Measurements from ENCODE around the gene FTO.
A peak's percentile ranks its signal among the peaks of the same experiment; 100 is the strongest.

FTO gene

DNA sequence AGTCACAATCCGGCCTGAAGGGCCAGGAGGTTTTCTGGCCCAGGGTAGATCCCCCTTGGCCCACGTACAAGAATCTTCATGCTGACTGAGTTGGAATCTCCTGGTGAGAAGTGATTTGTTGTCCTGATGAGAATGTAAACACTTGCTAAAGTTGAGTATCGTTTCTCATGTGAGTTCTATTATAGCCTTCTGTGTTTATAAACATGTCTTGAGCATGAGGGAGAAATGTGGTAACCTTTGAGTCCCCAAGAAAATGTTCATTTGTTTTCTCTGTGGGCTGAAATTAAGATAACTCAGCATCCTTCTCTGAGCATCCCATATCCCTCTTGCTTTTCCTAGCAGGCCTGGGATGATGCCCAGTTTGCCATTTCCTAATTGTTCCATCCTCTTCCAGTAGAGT, 204.8 kb downstream of the FTO start:
- no peak for DNase-seq

DNA sequence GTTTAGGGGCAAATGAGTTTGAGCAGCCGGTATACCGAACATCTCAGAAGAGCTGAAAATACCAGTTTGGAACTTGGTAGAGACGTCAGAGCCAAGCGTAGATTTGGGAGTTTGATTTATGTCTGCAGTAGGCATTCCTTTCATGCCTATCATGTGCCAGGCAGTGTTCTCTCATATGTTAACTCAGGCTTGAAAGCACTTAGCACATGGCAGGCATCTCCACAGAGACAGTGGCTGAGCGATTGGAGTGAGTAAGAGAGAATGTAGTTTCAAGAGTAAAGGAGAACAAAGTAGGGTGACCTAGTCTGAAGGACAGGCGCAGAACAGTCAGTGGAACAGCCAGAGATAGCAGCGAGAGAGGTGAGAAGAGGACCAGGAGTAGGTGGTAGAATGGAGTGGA, 207.0 kb downstream of the FTO start:
- peak in 1 of 3 experiments; percentile 18 for DNase-seq

DNA sequence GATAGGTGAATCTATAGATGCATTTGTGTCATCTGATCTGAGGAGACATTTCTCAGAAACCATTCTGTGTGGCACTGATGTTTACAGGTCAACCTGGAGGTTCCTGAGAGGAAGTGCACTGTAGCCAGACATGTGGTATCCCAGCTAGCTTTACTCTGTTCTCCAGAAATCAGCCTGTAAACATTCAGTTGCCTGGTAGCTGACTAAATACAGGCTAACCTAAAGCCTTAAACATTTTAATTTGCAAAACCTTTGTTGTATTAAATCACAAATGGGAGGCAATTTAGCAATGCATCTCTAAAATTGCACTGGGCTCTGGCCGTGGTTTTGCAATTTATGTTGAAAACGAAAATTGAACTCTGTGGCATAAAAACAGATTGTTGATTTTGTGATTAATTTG, 207.6 kb downstream of the FTO start:
- no peak for DNase-seq

DNA sequence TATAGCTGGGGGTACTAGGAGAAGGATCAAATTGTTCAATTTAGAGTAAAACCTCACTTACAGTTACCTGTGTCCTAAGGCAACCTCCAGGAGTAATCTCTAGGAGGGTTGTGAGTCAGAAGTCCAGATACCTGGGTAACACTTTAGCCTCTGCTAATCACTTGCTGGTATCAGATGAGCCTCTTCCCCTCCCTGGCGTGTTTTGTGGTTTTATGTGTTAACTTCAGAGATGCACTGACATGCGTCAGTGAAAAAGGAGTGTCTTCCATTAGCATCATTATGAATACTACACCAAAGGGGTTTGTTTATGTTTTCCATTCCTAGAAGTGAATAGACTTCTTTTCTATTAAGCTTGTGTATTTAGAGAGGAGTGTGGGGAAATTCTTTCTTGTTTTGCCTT, 208.2 kb downstream of the FTO start:
- peak in 1 of 3 experiments; percentile 77 for DNase-seq

DNA sequence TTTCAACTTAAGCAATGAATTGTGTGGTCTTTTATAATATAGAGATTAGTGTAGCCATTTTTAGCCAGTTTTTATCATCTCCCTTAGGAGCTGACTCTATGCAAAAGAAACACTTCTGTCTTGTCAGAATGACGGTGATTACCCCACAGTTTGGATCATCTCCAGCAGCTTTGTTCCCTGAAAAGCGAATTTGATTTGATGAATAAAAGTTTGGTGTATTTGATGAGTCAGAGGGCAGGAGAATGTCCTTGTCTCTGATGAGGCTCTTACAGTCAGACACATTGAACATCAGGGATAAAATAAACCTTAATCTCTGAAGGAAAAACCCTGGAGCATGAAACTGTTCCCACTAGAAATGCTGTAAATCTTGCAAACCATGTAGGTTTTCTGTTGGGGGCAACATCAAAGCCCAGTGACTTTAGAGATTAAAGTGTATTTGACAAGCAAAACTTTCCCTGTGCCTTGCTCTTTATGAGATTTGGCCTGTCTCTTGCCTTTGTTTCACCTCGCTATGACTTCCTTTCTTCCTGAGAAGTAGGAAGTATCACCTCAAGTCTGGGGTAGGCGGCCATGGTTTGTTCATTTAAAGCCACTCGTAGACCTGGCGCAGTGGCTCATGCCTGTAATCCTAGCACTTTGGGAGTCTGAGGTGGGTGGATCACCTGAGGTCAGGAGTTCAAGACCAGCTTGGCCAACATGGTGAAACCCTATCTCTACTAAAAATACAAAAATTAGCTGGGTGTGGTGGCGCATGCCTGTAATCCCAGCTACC, 209.3 kb downstream of the FTO start:
- DNase-seq = no peak

DNA sequence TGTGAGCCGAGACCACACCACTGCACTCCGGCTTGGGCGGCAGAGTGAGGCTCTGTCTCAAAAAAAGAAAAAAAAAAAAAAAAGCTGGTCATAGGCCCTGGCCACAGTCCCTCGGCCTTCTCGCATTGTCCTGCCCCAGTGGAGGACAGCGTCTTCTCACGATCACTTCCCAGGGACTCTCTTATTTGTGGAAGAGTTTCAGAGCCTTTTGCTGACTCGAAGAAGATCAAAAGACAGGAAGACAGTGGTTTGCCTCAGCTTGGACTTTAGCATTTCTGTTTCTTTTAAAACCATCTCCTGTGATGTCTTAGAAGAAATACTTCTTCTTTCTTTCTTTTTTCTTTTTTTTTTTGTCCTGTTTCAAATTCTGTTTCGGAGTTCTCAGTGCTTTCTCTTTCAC, 210.0 kb downstream of the FTO start:
- no peak for DNase-seq

DNA sequence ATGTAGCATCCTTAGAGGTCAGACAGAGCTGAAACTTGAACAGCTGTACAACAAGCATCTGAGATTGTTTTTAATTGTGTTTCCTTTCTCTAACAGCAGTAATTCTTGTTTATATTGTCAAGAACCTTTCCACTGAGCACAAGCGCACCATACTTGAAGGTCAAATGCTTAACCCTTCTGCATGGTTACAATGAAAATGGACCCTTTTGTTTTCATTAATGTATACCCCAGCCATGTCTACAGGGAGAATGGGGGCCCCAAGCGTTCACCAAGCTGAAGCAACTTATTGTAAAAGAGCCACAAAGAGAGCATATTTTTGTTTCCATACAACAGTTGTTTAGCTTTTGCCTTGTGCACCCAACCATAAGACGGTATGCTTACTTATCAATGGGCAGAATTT, 210.8 kb downstream of the FTO start:
- no peak for DNase-seq

DNA sequence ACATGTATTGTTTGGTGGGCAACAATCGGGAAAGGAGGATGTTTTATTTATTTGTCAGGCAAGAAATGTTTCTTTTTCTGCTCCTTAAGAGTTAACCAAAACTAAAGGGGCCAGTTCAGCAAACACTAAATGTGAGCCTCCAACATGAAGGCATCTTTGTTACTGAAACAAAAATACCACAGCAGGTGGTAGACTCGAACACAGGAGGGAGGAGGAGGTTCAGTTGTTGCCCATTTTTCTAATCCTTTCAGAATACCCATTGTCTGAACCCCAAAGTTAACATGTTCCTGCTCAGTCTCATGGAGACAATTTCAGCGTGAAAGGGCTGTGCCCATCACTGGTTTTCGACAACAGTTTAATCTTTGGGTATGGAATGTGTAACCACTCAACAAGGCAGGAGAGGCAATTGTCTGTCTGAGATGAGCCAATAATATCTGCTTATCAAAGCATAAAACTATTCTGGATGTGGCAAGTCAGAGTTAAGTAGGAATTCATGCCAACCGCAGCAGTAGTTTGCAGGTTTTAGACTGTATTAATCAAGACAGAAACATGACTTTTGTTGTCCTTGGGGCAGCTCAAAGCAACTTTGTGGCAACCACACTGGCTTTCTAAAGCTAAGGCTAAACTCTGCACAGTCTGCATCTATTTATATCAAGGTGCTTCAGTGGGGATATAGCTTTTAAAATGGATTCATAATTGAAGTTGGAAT, 211.7 kb downstream of the FTO start:
- DNase-seq = no peak

DNA sequence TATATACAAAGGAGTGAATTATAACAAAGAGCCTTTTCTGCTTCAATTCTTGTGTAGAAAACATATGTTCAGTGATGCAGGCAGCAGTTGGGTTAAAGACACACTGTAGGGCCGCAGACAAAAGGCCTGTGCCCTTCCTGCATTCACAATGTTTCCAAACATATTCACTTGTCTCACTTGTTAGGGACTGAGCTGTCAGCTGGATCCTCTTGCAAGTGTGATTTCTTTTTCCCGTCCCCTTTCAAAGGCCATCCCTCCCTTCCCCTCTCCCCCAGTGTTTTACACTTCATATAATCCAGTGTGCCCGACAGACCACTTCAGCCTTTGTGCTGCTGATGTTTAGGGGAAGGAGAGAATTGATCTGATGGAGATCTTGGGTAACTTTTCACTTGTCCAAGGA, 217.0 kb downstream of the FTO start:
- no peak for DNase-seq

DNA sequence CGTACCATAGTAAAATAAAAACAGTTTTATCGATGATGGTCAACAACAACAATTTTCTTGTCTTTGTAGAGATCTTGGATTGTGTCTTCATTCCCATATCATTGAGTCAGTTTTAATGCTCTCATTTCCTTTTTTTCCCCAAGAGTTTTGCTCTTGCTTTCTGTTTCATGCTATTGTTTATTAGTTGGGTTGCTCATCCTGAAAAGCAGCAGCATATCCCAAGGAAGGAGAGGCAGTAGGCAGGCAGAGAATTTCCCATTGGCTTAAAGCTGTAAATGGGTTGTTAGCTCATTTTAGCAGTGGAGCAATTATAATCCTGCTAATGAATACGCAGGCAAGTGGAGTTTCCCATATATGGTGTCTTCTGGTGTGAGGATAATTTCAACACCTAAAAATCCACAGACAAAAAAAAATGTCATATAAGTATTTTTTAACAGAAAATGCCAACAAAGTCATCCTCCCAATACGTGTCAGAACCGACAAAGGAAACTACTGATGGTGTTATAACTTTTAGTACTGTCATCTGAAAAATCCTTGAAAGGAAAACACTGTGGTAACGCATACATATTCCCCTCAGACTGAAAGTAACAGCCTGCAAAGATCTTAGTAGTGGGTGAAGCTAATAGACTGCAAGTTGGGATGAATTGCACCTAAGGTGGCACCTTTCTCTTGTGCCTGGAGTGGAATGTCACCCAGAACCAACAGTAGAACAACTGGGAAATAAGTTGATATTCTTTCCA, 218.3 kb downstream of the FTO start:
- peak in 1 of 3 experiments; percentile 26 for DNase-seq

DNA sequence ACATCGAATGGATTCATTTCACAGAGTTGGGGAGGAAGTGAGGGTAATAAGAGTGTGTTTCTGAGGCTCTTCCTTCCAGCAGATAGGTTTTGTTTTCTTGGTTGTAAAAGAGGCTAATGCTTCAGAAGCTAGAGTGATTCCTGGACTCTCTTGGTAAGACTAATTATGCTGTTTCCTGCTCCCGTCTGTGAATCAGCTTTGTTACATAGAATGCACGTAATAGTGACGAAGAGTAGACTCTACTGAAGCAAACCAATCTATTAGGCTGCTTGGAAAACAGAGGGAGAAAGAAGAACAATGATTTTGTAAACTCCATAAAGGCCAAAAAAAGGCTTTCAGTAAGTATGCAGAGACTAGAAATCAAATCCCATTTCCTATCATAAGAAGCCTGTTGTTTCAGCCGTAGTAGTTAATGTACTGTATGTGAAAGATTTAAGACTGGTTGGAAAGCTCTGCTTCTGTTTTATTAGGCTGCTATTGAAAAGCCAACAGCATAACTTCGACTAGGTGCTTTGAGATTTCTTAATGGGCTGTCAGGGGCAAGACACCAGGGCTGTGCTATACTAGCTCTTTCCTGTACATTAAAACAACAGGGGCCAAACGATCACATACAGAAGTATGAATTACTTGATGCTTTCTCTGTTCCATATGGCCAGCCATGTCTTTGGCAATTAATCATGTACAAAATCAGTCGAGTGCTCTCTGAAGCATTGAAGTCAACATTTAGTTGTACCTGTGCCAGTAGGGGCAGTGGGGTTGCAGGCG, 219.0 kb downstream of the FTO start:
- DNase-seq = peak; percentile 61 to 90 (median 83)

DNA sequence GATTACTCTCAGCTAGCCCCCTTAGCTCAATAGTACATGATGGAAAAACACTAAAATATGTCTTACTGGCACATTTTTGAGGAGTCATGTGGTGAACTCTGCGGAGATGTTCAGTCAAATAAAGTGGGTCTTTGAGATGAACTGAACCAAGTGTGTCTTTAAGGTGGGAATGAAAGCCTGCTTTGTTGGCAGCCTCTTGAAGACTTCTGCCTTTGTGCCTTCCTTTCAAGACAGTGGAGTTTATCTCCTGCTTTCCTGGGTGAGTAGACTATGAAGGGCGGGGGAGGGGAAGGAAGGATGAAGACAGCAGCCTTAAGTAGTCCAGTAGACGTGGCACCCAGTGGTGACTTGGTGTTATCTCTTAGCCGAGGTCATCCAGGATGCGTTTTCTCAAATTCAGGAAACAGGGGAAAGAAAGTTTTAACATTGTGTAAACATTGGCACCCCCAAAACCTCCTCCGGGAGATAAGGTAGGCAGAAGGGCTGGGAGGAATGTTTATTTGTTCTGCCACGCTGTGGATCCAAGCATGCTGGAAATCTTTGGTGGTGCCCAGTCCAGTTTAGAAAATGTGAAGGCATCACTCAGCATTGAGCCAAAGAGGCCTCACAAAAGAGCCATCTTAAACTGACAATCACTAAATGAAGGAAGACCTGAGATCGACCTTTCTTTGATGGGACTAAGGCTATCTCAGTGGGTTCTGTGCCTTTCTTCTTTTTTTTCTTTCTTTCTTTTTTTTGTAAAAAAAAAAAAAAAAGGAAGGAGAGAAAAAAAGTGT, 220.6 kb downstream of the FTO start:
- DNase-seq = peak in 1 of 3 experiments; percentile 3

DNA sequence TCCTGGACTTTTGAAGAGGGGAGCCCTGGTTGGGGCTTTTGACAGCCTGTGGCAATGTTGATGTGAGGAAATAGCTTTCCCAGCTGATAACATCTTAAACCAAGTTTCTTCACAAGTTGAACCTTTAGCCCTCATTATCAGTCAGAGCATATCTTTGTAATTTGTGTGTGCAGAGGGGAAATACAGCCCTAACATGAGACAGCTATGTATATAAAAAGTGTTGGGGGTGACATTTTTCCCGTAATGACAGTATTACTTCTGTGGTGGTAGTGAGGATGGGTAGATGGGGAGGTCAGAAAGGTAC, 221.1 kb downstream of the FTO start:
- DNase-seq = no peak

DNA sequence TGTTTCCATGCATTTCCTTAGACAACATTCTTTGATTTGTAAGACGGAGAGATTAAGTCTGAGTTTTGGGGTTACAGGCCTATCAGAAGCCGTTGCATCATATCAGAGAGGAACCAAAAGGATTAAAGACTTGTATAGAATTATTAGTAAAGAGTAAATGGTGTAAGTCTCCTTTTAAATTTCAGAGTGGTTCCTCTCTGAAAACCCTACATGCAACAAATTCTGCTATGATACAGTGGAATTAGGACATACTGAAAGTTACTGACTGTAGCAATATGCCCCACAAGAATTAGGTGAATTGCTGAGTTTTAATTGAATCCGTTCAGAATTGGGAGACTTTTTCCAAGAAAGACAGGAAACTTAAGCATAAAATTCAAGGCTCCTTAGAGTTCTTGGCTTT, 221.6 kb downstream of the FTO start:
- no peak for DNase-seq

DNA sequence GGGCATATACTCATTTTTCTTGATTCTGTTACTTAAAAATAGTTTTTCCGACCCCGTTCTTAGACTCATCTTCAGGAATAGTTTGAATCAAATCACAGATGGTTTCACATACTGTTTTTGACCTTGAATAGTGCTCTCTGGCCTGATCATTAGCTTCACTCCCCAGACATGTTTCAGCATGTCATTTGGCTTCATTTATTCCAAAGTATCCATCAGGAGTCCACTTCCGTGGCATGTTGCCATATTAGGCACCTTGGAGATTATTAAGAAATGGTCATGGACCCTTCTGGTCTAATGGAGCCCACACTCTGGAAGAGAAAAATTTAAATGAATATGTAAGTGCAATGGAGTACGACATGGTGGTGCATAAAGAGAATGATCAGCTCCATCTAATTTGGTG, 222.3 kb downstream of the FTO start:
- DNase-seq = no peak

DNA sequence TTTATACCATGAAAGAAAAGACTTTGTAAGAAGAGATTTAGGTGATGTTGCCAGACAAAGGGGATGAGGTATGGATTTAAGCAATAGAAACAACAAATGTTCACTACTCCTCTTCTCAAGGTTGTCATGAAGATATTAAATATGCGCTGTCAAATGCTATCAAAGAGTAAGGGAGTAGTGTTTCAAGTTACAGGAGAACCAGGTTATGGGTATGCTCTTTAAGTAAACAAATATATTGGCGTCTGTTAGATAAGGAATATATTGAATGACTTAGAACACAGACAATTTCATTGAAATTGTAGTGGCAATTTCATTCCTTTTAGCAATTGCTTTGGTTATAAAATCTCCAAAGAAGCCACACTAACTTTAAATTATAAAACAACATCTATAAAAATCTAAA, 229.0 kb downstream of the FTO start:
- peak in 1 of 3 experiments; percentile 35 for DNase-seq

DNA sequence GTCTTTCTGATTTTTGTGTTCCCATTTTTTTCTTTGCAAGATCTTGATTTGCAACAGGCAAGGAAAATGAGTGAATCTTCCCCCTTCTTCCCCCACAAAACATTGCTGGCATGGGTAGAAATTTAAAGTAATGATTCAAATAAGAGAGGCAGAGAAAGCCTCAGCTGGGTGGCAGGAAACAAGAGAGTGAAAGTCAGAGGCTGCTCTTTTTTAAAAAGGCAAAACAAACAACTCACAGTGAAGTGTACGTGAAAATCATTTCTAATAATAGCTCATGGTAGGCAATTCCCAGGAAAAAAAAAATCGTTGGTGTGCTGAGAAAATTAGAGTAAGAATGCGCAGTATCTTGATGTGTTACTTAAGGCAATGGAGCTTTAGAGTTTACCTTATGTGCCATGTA, 229.5 kb downstream of the FTO start:
- peak in 2 of 3 experiments; percentile 37 to 74 for DNase-seq

DNA sequence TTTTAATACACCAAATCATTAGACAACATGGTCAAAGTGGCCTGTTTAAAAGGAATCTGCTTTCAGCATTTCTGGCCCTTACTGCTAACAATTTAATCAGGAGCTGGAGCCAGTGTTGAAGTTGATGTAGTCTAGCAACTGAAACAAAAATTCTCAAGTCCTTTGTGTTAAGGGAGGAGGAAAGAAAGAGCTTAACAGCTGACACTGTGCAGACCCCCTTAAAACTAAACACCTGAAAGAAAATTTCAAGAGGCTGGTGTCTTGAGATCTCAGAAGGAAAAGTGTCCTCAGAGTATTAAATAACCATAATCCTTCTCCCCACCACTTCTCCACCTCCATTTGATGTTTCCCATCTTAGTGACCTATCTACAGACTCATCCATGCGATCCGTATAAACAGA, 232.1 kb downstream of the FTO start:
- DNase-seq = no peak

DNA sequence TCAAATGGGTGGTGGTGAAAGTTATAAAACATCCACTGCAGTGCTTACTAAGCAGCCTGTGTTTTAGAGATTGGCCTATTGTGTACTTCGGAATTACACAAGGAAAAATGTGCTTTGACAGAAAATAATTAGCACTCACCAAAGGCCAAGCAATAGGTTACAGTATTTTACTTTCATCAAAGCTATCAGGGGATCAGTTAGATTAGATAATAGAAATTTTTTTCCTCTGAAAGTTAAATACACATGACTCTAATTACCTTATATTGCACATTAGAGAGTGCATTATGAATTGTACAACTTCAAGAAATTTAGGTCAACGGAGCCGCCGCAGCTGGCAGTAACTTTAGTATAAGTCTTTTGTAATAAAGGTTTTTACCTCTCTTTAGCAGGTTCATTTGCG, 232.6 kb downstream of the FTO start:
- no peak for DNase-seq

DNA sequence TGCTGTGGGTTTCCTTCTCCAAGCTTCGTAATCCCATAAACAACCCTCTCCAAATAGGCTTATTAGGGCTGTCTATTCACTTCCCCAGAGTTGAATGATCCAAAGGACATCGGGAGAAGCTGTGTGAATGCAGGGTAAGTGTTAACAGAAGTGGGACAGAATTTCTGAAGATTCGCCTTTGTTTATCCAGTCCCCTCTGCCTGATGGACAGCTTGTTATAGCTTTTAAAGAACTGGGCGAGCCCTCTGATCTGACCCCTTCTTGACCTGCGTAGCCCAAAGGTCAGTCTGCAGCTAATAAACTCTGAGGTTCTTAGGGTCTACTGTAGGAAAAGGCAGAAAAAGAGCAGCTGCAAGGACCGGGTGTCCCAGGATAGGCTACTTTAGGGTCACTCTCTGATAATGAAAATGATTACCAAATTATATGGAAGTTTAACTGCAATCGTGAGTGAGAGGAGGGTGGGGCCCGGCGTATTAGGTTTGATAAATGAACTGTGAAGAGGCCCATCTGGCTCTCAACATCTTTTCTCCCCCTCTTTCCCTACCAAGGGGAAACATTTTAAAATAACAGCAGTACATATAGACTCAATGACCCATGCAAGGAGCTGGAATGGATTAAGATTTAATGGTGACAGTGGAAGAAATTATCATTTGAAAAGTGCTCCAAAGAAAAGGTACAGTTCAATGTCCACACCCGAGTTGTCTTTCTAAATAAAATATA, 233.4 kb downstream of the FTO start:
- peak in 2 of 3 experiments; percentile 40 to 49 for DNase-seq

DNA sequence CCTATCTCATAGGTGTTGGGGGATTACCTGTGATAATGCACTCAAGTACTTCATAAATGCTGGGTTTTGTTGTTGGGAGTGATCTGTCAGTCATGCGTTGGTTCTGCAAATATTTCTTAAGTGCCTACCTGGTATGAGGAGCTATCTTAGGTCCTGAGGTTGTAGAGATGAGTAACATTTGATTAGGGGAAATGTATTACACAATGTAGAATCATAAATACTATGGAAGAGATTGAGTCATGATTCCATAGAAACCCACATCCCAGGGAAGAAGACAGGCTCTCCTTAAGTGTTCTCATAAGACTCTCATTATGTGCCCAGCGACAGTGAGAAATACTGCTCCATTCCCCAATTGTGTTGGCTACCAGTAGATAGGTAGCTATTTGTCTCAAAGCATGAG, 240.1 kb downstream of the FTO start:
- DNase-seq = no peak

DNA sequence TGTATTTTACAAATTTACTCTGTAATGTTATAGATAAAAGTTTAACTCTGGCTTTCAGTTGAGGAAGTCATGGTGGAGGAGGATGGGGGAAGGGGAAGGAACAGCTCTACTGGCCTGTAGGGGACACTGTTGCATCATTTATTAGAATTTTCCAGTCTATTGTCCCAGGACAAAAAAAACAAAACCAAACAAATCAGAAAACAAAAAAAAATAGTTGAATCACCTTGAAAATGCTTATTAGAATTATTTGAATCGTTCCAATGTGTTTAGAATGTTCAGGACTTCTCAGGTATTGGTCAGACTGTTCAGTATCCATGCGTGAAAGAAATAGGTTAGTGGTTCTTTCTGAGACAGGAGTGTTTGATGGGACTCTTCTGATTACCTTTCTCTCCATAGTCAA, 242.0 kb downstream of the FTO start:
- peak; percentile 6 to 37 (median 11) for DNase-seq
